HG02571 (cell line): ENCODE measurements around the gene NOP14.
"Not testable (repeated sequence)": the region's sequence is repeated elsewhere in the genome, so short reads cannot be mapped to it uniquely, and the experiment has no call there.

Source experiments
- ATAC-seq: cut with Tn5 transposase; IDR thresholded peaks from one replicate; pipeline ENCODE4 v1.9.1; 2021; ENCODE audit warnings: mild to moderate bottlenecking, moderate library complexity; ENCODE audit not compliant: unreplicated experiment

NOP14 gene

GRCh38 chr4:2932951-2933565 is 30.1 kb downstream of the NOP14 start:
- ATAC-seq, result no peak

GRCh38 chr4:2932321-2932950 is 30.8 kb downstream of the NOP14 start:
- no peak for ATAC-seq

GRCh38 chr4:2931512-2932301 is 31.5 kb downstream of the NOP14 start:
- no peak for ATAC-seq

DNA sequence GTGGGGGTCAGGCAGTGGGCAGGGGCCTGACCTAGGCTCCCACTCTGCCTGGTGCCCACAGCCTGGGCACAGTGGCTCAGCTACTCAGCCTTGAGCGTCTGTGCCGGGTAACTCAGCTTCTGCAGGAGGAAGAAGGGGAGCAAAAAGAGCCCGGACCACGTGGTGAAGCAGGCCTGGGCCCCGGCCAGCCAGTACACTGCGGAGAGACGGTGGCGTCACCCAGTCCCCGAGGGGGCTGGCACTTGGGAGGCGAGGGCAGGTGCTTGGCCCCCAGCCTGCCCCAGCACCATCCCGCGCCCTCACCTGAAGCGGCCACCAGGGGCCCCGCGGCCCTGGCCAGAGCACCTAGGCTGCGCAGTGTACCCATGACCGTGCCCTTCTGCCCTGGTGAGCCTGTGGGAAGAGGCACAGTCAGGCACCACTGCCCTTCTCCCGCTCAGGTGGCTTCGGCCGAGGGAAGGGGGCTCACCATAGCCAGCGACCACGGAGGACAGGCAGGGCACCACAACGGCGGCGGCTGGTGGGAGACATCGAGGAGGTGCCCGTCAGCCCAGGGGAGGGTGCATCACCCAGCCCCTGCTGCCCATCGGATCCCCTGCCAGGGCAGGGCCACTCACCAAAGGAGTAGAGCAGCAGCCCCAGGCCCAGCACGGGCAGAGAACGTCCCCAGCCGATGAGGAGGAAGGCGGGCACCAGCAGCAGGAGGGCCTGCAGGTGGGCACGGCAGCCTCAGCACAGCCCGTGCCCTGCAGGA is 32.3 kb downstream of the NOP14 start:
- no peak for ATAC-seq

DNA sequence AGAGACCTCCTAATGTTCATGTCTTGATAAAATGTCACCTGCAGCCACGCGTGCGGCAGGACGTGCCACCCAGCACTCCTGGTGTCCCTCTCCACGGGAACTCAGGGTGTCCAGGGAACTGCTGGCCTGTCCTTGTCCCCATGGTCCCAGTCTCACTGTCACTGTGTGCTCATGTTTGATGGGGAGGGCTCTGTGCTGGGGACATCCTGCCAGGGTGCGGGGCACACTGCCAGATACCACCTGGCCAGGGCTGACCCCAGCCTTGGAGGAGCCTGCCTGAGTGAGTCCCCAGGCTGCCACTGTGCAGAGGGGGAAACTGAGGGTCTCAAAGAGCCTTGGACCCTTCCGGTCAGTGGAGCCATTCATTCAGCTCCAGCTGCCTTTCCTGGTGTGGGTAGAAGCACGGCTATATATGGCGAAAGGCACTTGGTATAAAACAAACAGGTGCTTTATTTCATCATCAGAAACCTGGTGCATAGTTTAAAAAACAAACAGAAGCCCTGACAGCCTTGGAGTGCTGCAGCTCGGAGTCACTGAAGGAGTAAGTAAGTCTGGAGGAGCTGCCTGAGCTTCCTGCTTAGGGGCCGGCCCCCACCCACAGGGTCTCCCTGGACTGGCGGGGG is 33.0 kb downstream of the NOP14 start:
- ATAC-seq, result no peak

GRCh38 chr4:2929469-2929868 is 33.7 kb downstream of the NOP14 start:
- no peak for ATAC-seq

GRCh38 chr4:2928242-2929176 is 34.7 kb downstream of the NOP14 start:
- no peak for ATAC-seq

- no peak for ATAC-seq
Measured at GRCh38 chr4:2927696-2928075, 35.5 kb downstream of the NOP14 start.

DNA sequence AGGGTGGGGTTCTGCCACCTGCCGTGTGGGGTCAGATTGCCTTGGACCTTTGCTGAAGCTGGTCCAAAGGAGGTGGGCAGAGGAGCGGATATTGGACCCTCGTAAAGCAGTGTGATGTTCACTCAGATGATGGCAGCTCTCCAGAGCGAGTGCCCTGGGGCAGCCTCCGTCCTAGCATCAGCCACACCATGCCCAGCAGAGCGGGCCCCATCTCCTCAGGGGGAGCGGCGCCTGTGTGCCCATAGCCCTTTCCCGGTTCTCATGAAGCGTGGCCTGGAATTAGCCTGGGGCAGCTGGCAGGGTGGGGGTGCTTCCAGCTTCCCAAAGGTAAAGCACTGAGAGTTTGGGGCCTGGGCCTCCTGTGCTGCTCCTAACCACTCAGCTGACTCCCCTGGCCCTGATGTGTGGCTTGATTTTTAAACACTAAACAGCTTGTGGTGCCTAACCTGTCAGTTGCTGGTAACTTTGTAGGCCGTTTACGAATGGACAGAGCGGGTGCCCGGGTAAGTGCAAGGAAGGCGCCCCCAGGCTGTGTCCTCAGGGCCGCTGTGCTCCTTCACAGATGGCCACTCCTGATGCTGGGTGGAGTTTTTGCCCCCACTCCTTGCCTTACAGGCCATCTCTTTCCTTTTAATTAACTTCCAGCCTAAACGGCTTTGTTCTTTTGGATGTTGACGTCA is 36.0 kb downstream of the NOP14 start:
- no peak for ATAC-seq

DNA sequence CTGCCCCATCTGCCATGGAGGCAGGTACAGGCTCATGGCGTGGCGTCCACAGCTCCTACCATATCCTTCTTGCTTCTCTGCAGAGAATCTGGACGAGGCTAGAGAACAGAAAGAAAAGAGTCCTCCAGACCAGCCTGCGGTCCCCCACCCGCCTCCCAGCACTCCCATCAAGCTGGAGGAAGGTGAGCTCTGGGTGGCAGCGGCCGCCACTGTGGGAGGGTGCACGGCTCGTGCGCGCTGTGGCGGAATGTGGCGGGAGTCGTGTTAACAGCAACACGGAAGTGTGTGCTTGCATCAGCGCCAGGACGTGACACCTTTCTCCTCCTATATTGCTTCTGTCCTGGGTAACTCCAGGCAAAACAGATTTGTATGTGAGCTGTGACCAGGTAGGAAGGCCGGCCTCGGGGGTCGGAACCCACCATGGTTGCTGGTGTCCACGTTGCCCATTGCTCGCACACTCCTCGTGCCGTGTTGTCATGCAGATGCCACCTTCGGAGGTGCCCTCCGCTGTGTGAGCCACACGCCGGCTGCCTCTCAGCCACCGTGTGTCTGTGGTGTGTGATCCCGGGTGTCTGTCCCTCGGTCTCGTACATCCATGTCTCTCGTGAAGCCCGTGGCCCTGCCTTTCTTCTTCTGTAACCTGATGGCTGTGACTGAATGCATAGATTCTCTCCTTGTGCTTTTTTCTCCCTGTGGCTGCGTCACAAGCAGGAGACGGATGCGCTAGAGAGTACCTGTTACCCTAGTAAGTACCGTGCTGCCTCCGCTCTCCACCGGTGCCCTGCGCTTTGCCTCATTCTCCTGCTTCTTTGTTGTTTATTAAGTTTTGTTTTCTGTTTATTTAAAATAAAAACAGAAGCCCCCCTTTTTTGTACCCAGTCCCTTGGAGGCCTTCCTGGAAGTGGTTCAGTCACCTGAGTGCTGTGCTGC is 37.0 kb downstream of the NOP14 start:
- ATAC-seq, result no peak

DNA sequence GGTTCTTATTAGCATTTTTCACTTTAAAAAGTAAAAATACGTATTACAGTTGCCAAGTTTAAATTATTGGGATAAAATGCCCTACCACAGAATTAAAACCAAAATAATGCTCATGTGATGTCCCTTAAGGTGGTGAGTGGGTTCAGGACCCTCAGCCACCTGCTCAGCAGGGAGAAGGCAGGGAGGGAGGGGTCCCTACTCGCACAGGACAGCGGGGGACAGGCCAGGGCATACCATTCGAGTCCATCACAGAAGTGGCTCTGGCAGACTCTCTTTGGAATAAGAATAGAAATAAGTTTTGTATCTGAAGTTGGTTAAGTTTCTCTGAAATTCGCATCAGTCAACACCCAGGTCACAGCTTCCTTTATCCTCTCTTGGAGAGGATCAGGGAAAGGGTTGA is 37.7 kb downstream of the NOP14 start:
- no peak for ATAC-seq

- ATAC-seq, result no peak
Measured at GRCh38 chr4:2924765-2925301, 38.4 kb downstream of the NOP14 start.

- ATAC-seq, result no peak
Measured at GRCh38 chr4:2924286-2924685, 38.9 kb downstream of the NOP14 start.

DNA sequence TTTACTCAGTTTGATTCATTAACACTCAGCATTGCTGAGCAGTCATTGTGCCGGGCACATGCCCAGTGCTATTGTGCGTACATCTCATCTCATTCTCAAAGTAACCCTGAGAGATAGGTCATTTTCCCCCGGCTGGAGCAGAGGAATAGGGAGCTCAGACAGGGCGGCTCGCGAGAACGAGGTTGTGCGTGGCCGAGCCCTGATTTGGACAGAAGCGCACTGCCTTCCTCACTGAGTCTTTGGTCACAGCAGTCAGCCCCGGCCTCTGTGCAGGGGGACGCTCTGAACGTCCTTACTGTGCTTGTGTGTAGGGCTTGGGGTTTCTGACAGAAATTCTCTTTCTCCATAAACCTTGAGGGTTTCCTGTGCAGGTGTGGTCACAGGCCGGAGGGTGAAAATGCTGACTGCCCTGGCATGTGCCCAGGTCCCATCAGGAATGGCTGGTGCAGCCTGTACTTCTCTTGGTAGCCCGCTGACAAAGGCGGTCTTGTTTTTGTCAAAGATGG is 39.5 kb downstream of the NOP14 start:
- ATAC-seq, result no peak

- no peak for ATAC-seq
Measured at GRCh38 chr4:2923141-2923551, 40.1 kb downstream of the NOP14 start.

DNA sequence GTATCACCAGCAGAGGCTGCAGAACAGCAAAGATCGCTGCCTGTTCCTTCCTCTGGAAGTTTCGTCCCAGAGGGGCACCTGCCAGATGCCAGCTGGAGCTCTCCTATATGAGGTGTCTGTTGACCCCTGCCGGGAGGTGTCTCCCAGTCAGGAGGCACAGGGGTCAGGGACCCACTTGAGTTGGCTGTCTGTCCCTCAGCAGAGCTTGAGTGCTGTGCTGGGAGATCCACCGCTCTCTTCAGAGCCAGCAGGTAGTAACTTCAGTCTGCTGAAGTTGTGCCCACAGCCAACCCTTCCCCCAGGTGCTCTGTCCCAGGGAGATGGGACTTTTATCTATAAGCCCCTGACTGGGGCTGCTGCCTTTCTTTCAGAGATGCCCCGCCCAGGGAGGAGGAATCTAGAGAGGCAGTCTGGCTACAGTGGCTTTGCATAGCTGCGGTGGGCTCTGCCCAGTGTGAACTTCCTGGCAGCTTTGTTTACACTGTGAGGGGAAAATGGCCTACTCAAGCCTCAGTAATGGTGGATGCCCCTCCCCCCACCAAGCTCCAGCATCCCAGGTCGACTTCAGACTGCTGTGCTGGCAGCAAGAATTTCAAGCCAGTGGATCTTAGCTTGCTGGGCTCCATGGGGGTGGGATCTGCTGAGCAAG is 40.6 kb downstream of the NOP14 start:
- not testable (repeated sequence) for ATAC-seq

- not testable (repeated sequence) for ATAC-seq
Measured at GRCh38 chr4:2918714-2919113, 44.5 kb downstream of the NOP14 start.
